Head of caudate nucleus (tissue), 42 donors: ENCODE results near the gene RMND1.

ENCODE experiments used
- DNase-seq, 42 donors: peaks; one replicate each; pipeline versions ENCODE4 v3.0.0 to v3.0.0-alpha.2; 2020 to 2021; ENCODE audit warnings: mixed read lengths in 7 of 42
- intact Hi-C: fragments of 100-400 bp; cut with DNase I; formaldehyde crosslinking; loops from one replicate; pipeline ENCODE4 v1.15.0; 2022

RMND1 gene

GRCh38 chr6:151431337-151431736 lies 20.6 kb downstream of the RMND1 start:
- intact Hi-C loops: no loop called here

GRCh38 chr6:151430886-151431285 lies 21.0 kb downstream of the RMND1 start:
- intact Hi-C loops: no loop called here
- no peak for DNase-seq

More at GRCh38 chr6:151431337-151431736, 20.6 kb downstream of the RMND1 start:
- no peak for DNase-seq

- no peak for DNase-seq
- intact Hi-C loops: no loop called here
Measured at GRCh38 chr6:151428093-151428735, 23.7 kb downstream of the RMND1 start.

GRCh38 chr6:151425561-151425960 lies 26.4 kb downstream of the RMND1 start:
- intact Hi-C loops: no loop called here
- no peak for DNase-seq

DNA sequence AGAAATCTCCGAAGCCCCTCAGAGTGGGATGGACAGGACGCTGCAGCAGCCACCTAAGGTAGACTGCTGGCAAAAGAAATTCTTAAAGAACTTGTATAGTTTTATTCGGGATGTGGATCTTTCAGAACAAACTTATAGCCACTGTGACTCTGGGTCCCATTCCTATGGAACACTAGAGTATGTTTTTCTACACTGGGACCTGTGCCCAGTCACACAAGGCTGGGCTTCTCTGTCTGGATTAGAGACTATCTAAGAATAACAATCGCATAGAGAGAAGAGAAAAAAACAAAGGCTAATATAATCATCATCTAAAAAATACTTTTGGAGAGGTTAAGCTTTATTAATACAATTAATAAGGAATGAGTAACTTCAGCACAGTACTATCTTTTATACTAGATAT lies 28.9 kb downstream of the RMND1 start:
- peak in 1 of 42 donors; percentile 45 for DNase-seq
- intact Hi-C loops: no loop called here

- intact Hi-C loops: no loop called here
- DNase-seq: no peak
Measured at GRCh38 chr6:151417477-151417876, 34.4 kb downstream of the RMND1 start.

GRCh38 chr6:151414641-151415260 lies 37.2 kb downstream of the RMND1 start:
- intact Hi-C loops: no loop called here
- no peak for DNase-seq

GRCh38 chr6:151413372-151414145 lies 38.4 kb downstream of the RMND1 start:
- intact Hi-C loops: no loop called here

DNA sequence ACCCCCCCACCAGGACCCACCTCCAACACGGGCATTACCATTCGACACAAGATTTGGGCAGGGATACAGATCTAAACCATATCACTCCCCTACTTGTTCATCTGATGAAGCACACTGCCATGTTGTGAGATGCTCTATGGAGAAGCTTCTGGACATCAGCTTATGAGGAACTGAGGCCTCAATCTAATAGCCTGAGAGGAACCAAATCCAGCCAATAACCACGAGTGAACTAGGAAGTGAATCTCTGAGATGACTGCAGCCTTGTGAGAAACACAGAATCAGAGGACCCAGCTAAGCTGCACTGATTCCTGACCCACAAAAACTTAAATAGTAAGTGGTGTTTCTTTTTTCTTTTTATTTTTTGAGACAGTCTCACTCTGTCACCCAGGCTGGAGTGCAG lies 39.0 kb downstream of the RMND1 start:
- intact Hi-C loops: no loop called here
- no peak for DNase-seq

More at GRCh38 chr6:151413372-151414145, 38.4 kb downstream of the RMND1 start:
- DNase-seq: no peak

DNA sequence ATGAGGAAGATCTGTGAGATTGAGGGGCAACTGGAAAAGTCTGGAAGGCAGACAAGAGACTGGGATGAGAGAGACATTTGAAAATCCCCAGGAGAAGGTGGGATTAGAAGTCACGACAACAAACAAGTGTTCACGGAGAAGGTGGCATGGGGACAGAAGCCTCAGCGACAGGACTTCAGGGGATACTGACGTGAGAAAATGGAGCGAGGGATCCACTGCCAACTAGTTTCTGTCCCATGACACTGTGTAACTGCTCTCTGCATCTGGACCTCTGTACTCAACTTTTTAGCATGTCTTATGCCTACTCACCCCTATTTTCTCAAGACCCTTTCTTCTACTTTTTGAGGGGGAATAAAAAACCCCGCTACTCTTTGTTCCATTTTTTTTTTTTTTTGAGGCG lies 42.2 kb downstream of the RMND1 start:
- DNase-seq: no peak
- intact Hi-C loops: no loop called here

DNA sequence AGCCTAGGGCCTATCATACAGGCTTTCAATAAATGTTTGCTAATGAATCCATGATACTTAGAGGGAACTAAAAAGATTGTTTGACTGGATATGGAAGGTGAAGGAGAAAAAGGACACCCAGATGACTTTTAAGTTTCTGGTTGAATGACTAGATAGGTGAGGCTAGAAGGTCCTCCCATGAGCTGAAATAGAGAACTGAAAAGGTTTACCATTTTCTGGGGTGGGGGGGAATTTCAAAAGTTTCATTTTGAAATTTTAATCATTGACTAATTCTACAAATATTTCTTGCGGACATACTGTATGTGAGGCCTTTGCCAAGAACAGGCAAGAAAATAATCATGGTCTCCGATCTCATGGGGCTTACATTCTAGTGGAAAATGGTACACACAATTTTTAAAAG lies 42.7 kb downstream of the RMND1 start:
- intact Hi-C loops: no loop called here
- DNase-seq: no peak

- no peak for DNase-seq
- intact Hi-C loops: no loop called here
Measured at GRCh38 chr6:151408858-151409257, 43.1 kb downstream of the RMND1 start.

DNA sequence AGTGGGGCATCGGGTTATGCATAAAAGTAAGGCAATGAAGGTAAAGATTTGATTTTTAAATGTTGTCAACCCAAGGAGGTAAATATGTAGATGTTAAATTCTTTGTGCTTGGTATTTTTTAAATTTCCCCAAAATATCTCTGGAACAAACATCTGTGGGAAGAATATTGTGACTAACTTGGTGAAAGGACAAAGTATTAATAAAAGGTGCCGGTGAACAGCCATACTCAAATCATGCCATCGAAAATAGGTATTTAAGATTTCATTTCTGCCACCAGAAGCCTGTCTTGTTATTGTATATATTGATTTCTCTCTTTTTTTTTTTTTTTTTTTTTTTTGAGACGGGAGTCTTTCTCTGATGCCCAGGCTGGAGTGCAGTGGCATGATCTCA lies 48.0 kb downstream of the RMND1 start:
- intact Hi-C loops: no loop called here
- no peak for DNase-seq

GRCh38 chr6:151402228-151402627 lies 49.7 kb downstream of the RMND1 start:
- DNase-seq: no peak
- intact Hi-C loops: no loop called here

DNA sequence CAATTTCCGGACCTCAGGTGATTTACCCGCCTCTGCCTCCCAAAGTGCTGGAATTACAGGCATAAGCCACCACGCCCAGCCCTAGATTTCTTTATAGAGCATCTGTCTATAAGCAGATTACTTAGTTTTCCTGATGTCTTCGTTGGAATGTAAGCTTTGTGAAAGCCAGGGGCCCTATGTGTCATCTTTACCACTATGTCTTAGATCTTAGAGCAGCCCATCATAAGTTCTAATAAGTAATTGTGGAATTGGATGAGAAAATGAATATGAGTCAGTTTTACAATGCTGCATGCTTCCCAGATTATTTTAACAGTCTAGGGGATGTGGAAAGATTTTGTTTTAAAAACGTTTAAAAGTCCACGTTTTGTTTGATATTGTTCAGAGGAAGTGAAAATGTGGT lies 51.5 kb downstream of the RMND1 start:
- intact Hi-C loops: no loop called here
- DNase-seq: no peak

DNA sequence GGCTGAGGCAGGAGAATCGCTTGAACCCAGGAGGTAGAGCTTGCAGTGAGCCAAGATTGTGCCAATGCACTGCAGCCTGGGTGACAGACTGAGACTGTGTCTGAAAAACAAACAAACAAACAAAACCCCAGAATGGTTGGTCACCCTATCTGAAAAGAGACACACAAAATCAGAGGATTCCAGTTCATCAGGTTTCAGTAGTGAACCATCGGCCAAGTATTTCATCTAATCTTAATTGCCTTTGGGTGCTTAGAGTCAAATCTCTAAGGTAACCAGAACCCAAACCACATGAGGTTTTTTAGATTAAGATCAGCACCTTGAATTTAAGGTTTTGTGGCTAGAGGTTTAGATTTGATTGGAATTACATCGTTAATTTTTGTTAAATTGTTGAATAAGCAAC lies 52.2 kb downstream of the RMND1 start:
- no peak for DNase-seq
- intact Hi-C loops: no loop called here

DNA sequence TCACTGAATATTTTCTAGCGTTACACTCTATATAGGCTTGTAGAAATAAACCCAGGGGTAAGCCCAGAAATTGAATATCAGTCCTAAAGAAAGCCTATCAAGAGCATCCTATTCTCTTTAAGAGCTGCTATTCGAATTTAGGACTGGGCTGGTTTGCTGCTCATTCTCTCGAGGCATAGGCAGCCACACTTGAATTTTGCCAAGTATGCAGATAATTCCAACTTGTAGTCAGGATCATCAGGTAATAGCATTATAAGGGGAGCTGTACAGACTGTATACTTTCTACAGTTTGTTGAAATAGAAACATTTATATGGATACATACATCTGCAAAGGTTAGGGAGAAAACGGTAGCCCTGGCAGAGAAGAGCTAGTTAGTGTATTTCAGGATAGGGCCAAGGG lies 58.5 kb downstream of the RMND1 start:
- DNase-seq: no peak
- intact Hi-C loops: loop anchor here (5.0 kb wide), 1 partner anchor 59 kb away; the partner anchor contains the start of gene RMND1

DNA sequence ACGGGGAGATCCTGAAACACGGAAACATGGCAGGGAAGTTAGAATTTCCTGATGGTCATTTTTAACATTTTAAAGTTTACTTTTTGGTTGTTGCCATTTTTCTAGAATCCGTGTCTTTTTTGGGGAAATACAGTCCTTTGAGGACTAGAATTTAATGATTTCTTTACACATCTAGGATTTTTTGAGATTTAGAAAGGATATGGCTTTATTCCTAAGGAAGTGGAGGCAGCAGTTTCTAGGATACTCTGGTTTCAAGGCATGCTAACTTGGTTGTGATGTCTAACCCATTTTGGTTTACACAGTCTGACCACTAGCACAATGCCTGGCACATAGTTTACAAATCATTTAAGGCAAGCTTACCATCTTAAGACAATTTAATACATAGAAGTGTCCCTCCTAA lies 59.5 kb downstream of the RMND1 start:
- DNase-seq: no peak
- intact Hi-C loops: loop anchor here (5.0 kb wide), 1 partner anchor 60 kb away; the partner anchor contains the start of gene RMND1

- intact Hi-C loops: loop anchor here (5.0 kb wide), 1 partner anchor 61 kb away; the partner anchor contains the start of gene RMND1
- peak; percentile 38 to 90 (median 74) for DNase-seq
Measured at GRCh38 chr6:151391471-151392413, 60.2 kb downstream of the RMND1 start, which contains the start of gene ZBTB2. Gene ZBTB2, minus strand, starts transcription at chr6:151391559. Its CDS starts 17,922 bp downstream, at chr6:151373637.
